VCaP (cell line): Measurements from ENCODE around the gene ROBO2.

Experiments
- H3K27ac ChIP-seq: fragments of 450-650 bp; 2 replicates; pipeline ENCODE4 v1.5.1; 2017
- TF ChIP-seq, protein P1 (sequence below): fragments of 450-650 bp; conservative IDR thresholded peaks from 2 replicates; pipeline ENCODE4 v1.5.1; 2017; ENCODE audit warnings: mild to moderate bottlenecking, moderate library complexity

The ROBO2 gene

DNA sequence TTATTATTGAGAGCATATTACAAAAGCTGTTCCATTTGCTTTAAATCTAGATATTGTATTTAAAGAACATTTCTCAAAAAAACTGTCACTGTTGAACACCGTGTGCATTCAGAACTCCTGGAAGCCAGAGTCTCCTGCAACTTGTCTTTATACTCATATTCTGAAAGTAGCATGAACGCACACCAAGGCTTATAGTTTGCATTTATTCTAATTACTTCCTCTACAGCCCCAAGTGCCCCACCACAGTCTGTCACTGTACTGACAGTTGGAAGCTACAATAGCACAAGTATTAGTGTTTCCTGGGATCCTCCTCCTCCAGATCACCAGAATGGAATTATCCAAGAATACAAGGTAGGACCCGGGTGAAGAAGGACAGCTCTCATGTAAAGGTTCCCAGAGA, 537.4 kb downstream of the ROBO2 start:
- no peak overlapping the region for H3K27ac ChIP-seq
- TF ChIP-seq, protein P1, sequence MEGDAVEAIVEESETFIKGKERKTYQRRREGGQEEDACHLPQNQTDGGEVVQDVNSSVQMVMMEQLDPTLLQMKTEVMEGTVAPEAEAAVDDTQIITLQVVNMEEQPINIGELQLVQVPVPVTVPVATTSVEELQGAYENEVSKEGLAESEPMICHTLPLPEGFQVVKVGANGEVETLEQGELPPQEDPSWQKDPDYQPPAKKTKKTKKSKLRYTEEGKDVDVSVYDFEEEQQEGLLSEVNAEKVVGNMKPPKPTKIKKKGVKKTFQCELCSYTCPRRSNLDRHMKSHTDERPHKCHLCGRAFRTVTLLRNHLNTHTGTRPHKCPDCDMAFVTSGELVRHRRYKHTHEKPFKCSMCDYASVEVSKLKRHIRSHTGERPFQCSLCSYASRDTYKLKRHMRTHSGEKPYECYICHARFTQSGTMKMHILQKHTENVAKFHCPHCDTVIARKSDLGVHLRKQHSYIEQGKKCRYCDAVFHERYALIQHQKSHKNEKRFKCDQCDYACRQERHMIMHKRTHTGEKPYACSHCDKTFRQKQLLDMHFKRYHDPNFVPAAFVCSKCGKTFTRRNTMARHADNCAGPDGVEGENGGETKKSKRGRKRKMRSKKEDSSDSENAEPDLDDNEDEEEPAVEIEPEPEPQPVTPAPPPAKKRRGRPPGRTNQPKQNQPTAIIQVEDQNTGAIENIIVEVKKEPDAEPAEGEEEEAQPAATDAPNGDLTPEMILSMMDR, result no peak

DNA sequence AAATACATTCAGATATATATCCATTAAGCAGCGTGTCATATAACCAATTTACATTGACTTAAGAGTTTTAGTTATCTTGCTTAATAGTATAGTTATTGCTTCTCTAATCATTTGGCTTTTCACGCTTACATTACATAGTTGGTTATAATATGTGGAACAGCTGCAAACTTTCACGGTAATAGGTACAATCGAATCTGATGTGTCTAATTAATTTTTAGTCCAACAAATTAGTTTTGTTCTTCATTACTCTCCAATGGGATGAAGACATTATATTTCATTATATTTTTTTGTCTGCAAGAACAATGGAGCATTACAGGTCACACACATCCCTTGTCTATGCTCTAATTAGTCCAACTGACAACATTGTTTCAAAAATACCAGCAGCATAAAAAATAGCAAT, 546.3 kb downstream of the ROBO2 start:
- TF ChIP-seq, protein P1, result no peak
- no peak overlapping the region for H3K27ac ChIP-seq

DNA sequence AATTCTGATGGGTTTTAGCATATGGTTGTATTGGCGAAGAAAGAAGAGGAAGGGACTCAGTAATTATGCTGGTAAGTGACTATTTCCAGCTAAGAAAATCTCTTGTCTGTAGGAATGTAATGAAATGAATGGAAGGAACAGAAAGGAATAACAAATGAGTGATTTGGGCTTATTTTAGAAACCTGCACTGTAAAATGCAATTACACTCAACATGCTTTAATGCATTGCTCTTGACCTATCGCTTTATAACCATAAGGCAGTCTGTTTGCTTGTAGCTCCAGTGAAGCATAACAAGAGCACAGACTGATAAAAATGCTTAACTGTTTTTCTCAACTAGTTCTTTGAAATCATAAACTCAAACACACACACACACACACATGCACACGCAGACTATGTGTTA, 549.0 kb downstream of the ROBO2 start:
- TF ChIP-seq, protein P1, result no peak

DNA sequence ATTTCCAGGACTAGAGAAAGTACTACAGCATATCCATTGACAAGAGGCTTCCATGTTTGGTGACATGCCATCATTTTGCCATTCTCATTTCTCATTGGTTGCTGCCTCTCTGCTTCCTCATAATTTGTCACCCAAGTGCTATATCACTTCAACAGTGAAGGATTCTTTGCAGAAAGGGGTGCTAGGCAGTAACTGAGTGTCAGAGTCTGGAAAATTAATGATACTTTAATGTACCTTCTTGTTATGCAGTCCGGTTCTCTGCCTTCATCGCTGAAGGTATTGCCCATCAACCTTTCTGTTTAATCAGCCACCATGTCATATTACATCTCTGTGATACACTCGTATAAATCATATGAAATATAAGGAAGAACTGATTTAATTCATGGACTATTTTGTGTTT, 550.3 kb downstream of the ROBO2 start:
- TF ChIP-seq, protein P1, result no peak
- H3K27ac ChIP-seq, result no peak overlapping the region

More for the DNA sequence above, 549.0 kb downstream of the ROBO2 start:
- H3K27ac ChIP-seq, result no peak overlapping the region

DNA sequence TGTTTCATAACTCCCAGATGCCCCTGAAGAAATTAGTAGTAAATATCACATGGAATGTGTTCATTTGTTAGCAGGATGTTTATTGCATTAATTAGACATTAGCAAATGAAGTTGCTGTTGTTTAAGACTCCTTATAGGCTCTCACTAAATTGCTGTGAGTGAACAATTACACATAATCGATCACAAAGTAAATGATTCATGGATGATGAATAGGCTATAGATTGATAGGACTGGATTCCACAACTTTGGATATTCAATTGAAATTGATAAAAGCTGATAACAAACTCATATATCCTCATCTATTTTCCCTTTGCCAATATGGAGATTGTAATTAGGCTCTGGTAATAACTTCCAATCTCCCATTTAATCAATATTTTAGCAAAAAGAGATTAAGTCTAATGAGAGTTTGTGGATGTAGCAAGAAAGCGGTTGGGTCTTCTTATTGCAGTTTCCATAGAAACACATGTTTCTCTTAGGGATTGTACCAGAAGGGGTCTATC, 555.5 kb downstream of the ROBO2 start:
- no peak overlapping the region for H3K27ac ChIP-seq
- TF ChIP-seq, protein P1, result no peak

DNA sequence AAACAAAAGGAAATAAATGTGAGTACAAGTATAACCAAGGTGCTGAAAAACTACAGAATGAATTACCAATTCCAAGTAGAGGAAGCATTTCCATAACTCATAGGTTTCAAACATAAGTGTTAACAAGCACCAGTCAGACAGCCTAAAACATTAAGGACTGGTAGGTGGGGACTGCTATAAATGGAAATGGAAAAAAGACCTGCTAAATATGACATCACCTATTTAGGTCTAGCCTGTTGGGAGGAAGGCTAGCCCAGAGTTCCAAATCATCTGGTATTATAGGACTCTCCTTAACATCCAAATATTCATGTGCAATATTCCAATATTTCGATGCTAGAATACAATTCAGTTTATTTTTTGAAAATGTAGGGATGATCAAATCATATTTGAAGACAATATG, 560.0 kb downstream of the ROBO2 start:
- H3K27ac ChIP-seq, result no peak overlapping the region
- TF ChIP-seq, protein P1, result no peak

DNA sequence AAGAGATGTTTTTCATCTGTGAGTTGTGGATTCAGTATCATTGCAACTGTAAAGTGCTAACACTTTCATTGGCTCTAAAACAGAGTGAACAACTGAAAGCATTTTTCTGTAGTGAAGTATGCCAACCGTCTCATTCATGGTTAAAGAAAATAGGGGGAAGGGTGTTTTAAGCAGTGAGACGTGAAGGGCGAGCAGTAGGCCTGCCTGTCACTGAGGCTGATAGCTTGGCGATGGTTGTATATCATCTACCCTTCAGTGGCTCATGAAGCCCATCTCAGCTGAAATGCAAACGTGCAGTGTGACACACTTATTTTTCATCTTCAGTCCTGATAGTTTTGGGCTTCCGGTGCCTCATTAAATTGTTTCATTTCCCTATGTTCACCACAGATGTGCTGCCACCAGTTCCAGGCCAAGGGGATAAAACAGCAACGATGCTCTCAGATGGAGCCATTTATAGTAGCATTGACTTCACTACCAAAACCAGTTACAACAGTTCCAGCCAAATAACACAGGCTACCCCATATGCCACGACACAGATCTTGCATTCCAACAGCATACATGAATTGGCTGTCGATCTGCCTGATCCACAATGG, 562.0 kb downstream of the ROBO2 start:
- TF ChIP-seq, protein P1, result no peak
- H3K27ac ChIP-seq, result no peak overlapping the region
